PC-3 (cell line): ENCODE data around the gene EXOC6B. TPM values are rescaled to one million over a fixed set of nuclear protein-coding genes. Genes with fewer than 3 reads are reported as not detected.

Experiments
- ATAC-seq: fragments of 200-7000 bp; cut with Tn5 transposase; 2 replicates; pipeline ENCODE4 v1.9.1; 2020; ENCODE audit warnings: mild to moderate bottlenecking, moderate library complexity
- Bru-seq: library from RNA; stranded (reverse); fragments of 400-500 nt; gene quantifications from one replicate; lab custom pipeline; 2021; lab: Mats Ljungman, UMichigan
- BruChase-seq, 2 experiments: library from RNA; stranded (reverse); fragments of 400-500 nt; gene quantifications; one replicate each; lab custom pipeline; 2021; lab: Mats Ljungman, UMichigan
- BruUV-seq: library from RNA; stranded (reverse); fragments of 400-500 nt; replicated peaks from 2 replicates; lab custom pipeline; 2021; lab: Mats Ljungman, UMichigan
- CTCF ChIA-PET: fragments of 300-600 bp; sonication (Branson Sonifier 250); formaldehyde crosslinking; loops from one replicate; lab custom pipeline; 2022; ENCODE audit warnings: antibody characterized with exemption; lab: Charles Lee
- POLR2A ChIA-PET: fragments of 300-600 bp; sonication (Branson Sonifier 250); formaldehyde crosslinking; loops from one replicate; lab custom pipeline; 2022; ENCODE audit warnings: antibody characterized with exemption; ENCODE audit not compliant: unreplicated experiment; lab: Charles Lee
- DNase-seq: peaks from one replicate; pipeline ENCODE4 v3.0.0-alpha.2; 2015
- H2AFZ ChIP-seq: fragments of 300-600 bp; sonication (generic); 2 replicates; pipeline ENCODE4 v1.6.0; 2016; ENCODE audit warnings: antibody characterized with exemption, low read length
- H3F3A ChIP-seq: fragments of 300-600 bp; sonication (generic); one replicate; pipeline ENCODE4 v1.6.0; 2017; ENCODE audit warnings: antibody characterized with exemption, low read length, control low read depth, mild to moderate bottlenecking; ENCODE audit not compliant: unreplicated experiment
- H3K27ac ChIP-seq: fragments of 300-600 bp; sonication (generic); 2 replicates; pipeline ENCODE4 v1.5.1; 2016; ENCODE audit warnings: mild to moderate bottlenecking, low read length
- H3K27me3 ChIP-seq: fragments of 300-600 bp; sonication (generic); 2 replicates; pipeline ENCODE4 v1.6.1; 2016; ENCODE audit warnings: low read length, mixed read lengths
- H3K36me3 ChIP-seq: fragments of 300-600 bp; sonication (generic); 2 replicates; pipeline ENCODE4 v1.6.1; 2016; ENCODE audit warnings: low read depth, mixed run types, low read length, mixed read lengths
- H3K4me1 ChIP-seq: fragments of 300-600 bp; sonication (generic); 2 replicates; pipeline ENCODE4 v1.5.1; 2016; ENCODE audit warnings: low read length; ENCODE audit not compliant: insufficient read depth
- H3K4me2 ChIP-seq: fragments of 300-600 bp; sonication (generic); 2 replicates; pipeline ENCODE4 v1.6.0; 2016; ENCODE audit warnings: low read length
- H3K4me3 ChIP-seq: fragments of 300-600 bp; sonication (generic); 2 replicates; pipeline ENCODE4 v1.5.1; 2016; ENCODE audit warnings: mild to moderate bottlenecking, low read length, mixed read lengths
- H3K79me2 ChIP-seq: fragments of 300-600 bp; sonication (generic); 2 replicates; pipeline ENCODE4 v1.6.1; 2017; ENCODE audit warnings: low read length, mixed read lengths
- H3K9ac ChIP-seq: fragments of 300-600 bp; sonication (generic); 2 replicates; pipeline ENCODE4 v1.6.0; 2016; ENCODE audit warnings: mild to moderate bottlenecking, low read length
- H3K9me2 ChIP-seq: fragments of 300-600 bp; sonication (generic); replicated peaks from 2 replicates; pipeline ENCODE4 v1.6.1; 2016; ENCODE audit warnings: mixed run types, low read length, mixed read lengths
- H3K9me3 ChIP-seq: fragments of 300-600 bp; sonication (generic); 2 replicates; pipeline ENCODE4 v1.6.1; 2016; ENCODE audit warnings: low read length, mixed read lengths
- H4K20me1 ChIP-seq: fragments of 300-600 bp; sonication (generic); 2 replicates; pipeline ENCODE4 v1.6.1; 2016; ENCODE audit warnings: low read length, mixed read lengths
- CTCF ChIP-seq: fragments of 300-600 bp; sonication (generic); conservative IDR thresholded peaks from 2 replicates; pipeline ENCODE4 v1.5.1; 2017; ENCODE audit warnings: antibody characterized with exemption, low read depth, mild to moderate bottlenecking, low read length
- EZH2 ChIP-seq: fragments of 300-600 bp; sonication (generic); IDR thresholded peaks from one replicate; pipeline ENCODE4 v1.6.1; 2017; ENCODE audit warnings: antibody characterized with exemption, mild to moderate bottlenecking, low read length; ENCODE audit not compliant: unreplicated experiment
- EZH2phosphoT487 ChIP-seq: fragments of 300-600 bp; sonication (generic); IDR thresholded peaks from 2 replicates; pipeline ENCODE4 v1.6.1; 2018; ENCODE audit warnings: mild to moderate bottlenecking, antibody characterized with exemption, low read length, borderline replicate concordance
- intact Hi-C: fragments of 100-400 bp; cut with micrococcal nuclease; formaldehyde crosslinking; loops from 2 replicates; pipeline ENCODE4 v1.9.0; 2023
- long read RNA-seq: library from polyadenylated mRNA; unstranded; transcript quantifications from one replicate; pipeline ENCODE4 v2.0.0, GENCODE V29; 2021; ENCODE audit not compliant: unreplicated experiment
- total RNA-seq: library from RNA; depleted of rRNA; stranded (reverse); fragments of >200 nt; gene quantifications from 2 replicates; pipeline ENCODE4 v1.2.3, GENCODE V29; 2014; rRNA removed

EXOC6B gene
- 13.9 and 28.0 TPM in 2 replicates for total RNA-seq
- percentile 76 among the genes with signal in this experiment for Bru-seq, nascent RNA
- BruChase-seq, experiment 1, labeled RNA remaining after a 6-hour chase: percentile 60 among the genes with signal in this experiment
- BruChase-seq, experiment 2, labeled RNA remaining after a 2-hour chase: percentile 68 among the genes with signal in this experiment
- long read RNA-seq, full-length matches to known transcripts: 5 of 48 reads
- long read RNA-seq, partial matches to known transcripts: 5 of 48 reads
- long read RNA-seq, other reads (novel, unspliced or antisense): 38 of 48 reads

GRCh38 chr2:72825257-72826155, at the start of gene EXOC6B:
EXOC6B (minus strand) TSS chr2:72826033.
- no peaks in the 10 kb centered on the region for H3F3A ChIP-seq
- H3K79me2 ChIP-seq: peaks cover 49% of the 10 kb centered on the region
- peak within 1 kb of the TSS; percentile 71 for H3K9ac ChIP-seq
- H3K4me1 ChIP-seq: peaks cover 52% of the 10 kb centered on the region
- no peaks in the 10 kb centered on the region for H3K9me2 ChIP-seq
- H3K27me3 ChIP-seq: no peaks in the 10 kb centered on the region
- ChIA-PET POLR2A (no interaction called here), CTCF (no interaction called here)
- no peaks in the 10 kb centered on the region for H3K9me3 ChIP-seq
- peak within 1 kb of the TSS; percentile 84 for H2AFZ ChIP-seq
- H3K36me3 ChIP-seq: 0 out of 2 replicates have a peak, but pooled peaks cover 6% of the 10 kb centered on the region
- TF ChIP-seq EZH2phosphoT487: no peak
- TF ChIP-seq EZH2: no peak
- BruUV-seq: TSS peak; percentile 27
- H3K4me2 ChIP-seq: peak within 1 kb of the TSS; percentile 92
- peak within 1 kb of the TSS; percentile 89 for H3K4me3 ChIP-seq
- H3K27ac ChIP-seq: peak within 1 kb of the TSS; percentile 6; the same call in 1 of the 2 replicates
- intact Hi-C loops: no loop called here
- peak; percentile 94 for DNase-seq
- ATAC-seq: peak; percentile 82
- no peaks in the 10 kb centered on the region for H4K20me1 ChIP-seq

GRCh38 chr2:72871880-72872279, 46.0 kb upstream of the EXOC6B start:
- Histone ChIP-seq H3K27ac (no peak overlapping the region), H3K79me2 (no peaks in the 10 kb centered on the region), H3K9me2 (no peaks in the 10 kb centered on the region), H4K20me1 (no peaks in the 10 kb centered on the region), H3K4me1 (no peaks in the 10 kb centered on the region), H3F3A (no peaks in the 10 kb centered on the region), H3K4me3 (no peak overlapping the region), H3K27me3 (peaks cover 20% of the 10 kb centered on the region; the same call in 1 of the 2 replicates), H3K9ac (no peak overlapping the region), H2AFZ (no peak overlapping the region), H3K4me2 (no peak overlapping the region), H3K9me3 (no peaks in the 10 kb centered on the region), H3K36me3 (no peaks in the 10 kb centered on the region)
- ATAC-seq (no peak), DNase-seq (no peak)
- intact Hi-C loops: no loop called here
- no TSS peak for BruUV-seq
- POLR2A ChIA-PET: no interaction called here
- TF ChIP-seq CTCF (no peak), EZH2phosphoT487 (no peak), EZH2 (no peak)
- CTCF ChIA-PET: no interaction called here

DNA sequence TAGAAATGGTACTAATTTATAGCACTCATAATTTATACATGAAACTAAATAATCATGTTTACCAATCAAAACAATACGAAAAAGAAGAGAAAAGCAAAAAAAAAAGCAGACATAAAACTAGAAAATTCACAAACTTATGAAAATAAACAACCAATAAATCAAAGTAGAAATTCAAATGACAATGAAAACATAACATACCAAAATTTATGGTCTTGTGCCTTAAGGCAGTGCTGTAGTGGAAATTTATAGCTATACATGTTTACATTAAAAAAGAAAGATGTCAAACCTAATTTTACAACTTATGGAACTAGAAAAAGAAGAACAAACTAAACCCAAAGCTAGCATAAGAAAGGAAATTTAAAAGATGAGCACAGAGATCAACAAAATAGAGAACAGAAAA, 45.2 kb upstream of the EXOC6B start:
- POLR2A ChIA-PET: no interaction called here
- no peak overlapping the region for H3K4me2 ChIP-seq

More for the DNA sequence above, 45.2 kb upstream of the EXOC6B start:
- Histone ChIP-seq H3K27ac (no peak overlapping the region), H3K9me2 (no peaks in the 10 kb centered on the region), H2AFZ (no peak overlapping the region), H3K4me3 (no peak overlapping the region), H3K9me3 (no peaks in the 10 kb centered on the region), H3K36me3 (no peaks in the 10 kb centered on the region), H4K20me1 (no peaks in the 10 kb centered on the region), H3K4me1 (no peaks in the 10 kb centered on the region), H3K79me2 (no peaks in the 10 kb centered on the region), H3K9ac (no peak overlapping the region), H3F3A (no peaks in the 10 kb centered on the region), H3K27me3 (peaks cover 18% of the 10 kb centered on the region; the same call in 1 of the 2 replicates)
- no peak for ATAC-seq
- no TSS peak for BruUV-seq
- TF ChIP-seq EZH2phosphoT487 (no peak), CTCF (no peak), EZH2 (no peak)
- intact Hi-C loops: no loop called here
- no peak for DNase-seq
- CTCF ChIA-PET: no interaction called here
